Measurements from ENCODE around the gene GRXCR2.

DNA sequence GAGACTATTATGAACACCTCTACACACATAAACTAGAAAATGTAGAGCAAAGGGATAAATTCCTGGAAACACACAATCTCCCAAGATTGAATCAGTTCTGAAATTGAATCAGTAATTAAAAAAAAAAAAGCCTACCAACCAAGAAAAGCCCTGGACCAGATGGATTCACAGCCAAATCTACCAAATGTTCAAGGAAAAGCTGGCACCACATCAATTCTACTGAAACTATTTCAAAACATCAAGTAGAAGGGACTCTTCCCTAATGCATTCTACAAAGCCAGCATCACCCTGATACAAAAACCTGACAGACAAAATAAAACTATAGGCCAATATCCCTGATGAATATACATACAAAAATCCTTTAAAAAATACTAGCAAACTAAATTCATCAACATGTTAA is 25.4 kb upstream of the GRXCR2 start:
- TF ChIP-seq EZH2 (IDR thresholded peaks at IDR 0.05; ENCODE audit: borderline replicate concordance, insufficient read depth, low read length, poor library complexity, severe bottlenecking) = no peak
- TF ChIP-seq, protein P1, sequence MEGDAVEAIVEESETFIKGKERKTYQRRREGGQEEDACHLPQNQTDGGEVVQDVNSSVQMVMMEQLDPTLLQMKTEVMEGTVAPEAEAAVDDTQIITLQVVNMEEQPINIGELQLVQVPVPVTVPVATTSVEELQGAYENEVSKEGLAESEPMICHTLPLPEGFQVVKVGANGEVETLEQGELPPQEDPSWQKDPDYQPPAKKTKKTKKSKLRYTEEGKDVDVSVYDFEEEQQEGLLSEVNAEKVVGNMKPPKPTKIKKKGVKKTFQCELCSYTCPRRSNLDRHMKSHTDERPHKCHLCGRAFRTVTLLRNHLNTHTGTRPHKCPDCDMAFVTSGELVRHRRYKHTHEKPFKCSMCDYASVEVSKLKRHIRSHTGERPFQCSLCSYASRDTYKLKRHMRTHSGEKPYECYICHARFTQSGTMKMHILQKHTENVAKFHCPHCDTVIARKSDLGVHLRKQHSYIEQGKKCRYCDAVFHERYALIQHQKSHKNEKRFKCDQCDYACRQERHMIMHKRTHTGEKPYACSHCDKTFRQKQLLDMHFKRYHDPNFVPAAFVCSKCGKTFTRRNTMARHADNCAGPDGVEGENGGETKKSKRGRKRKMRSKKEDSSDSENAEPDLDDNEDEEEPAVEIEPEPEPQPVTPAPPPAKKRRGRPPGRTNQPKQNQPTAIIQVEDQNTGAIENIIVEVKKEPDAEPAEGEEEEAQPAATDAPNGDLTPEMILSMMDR (IDR thresholded peaks at IDR 0.05; ENCODE audit: poor library complexity, severe bottlenecking) = no peak
- TF ChIP-seq, protein P2, sequence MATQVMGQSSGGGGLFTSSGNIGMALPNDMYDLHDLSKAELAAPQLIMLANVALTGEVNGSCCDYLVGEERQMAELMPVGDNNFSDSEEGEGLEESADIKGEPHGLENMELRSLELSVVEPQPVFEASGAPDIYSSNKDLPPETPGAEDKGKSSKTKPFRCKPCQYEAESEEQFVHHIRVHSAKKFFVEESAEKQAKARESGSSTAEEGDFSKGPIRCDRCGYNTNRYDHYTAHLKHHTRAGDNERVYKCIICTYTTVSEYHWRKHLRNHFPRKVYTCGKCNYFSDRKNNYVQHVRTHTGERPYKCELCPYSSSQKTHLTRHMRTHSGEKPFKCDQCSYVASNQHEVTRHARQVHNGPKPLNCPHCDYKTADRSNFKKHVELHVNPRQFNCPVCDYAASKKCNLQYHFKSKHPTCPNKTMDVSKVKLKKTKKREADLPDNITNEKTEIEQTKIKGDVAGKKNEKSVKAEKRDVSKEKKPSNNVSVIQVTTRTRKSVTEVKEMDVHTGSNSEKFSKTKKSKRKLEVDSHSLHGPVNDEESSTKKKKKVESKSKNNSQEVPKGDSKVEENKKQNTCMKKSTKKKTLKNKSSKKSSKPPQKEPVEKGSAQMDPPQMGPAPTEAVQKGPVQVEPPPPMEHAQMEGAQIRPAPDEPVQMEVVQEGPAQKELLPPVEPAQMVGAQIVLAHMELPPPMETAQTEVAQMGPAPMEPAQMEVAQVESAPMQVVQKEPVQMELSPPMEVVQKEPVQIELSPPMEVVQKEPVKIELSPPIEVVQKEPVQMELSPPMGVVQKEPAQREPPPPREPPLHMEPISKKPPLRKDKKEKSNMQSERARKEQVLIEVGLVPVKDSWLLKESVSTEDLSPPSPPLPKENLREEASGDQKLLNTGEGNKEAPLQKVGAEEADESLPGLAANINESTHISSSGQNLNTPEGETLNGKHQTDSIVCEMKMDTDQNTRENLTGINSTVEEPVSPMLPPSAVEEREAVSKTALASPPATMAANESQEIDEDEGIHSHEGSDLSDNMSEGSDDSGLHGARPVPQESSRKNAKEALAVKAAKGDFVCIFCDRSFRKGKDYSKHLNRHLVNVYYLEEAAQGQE (IDR thresholded peaks at IDR 0.05; ENCODE audit: borderline replicate concordance) = no peak
- TF ChIP-seq EP300 (conservative IDR thresholded peaks at IDR 0.05; ENCODE audit: poor library complexity, severe bottlenecking) = no peak
- TF ChIP-seq POLR2AphosphoS5 (IDR thresholded peaks at IDR 0.05) = no peak
- TF ChIP-seq MXI1 (conservative IDR thresholded peaks at IDR 0.05; ENCODE audit: poor library complexity, severe bottlenecking) = no peak
- TF ChIP-seq RAD21 (conservative IDR thresholded peaks at IDR 0.05) = no peak
- no peak for TF ChIP-seq SMC3 (conservative IDR thresholded peaks at IDR 0.05; ENCODE audit: poor library complexity)

Measured in neural cell (in vitro differentiated cells).